LoVo (cell line): ENCODE data around the gene FAM216A.
A peak's percentile ranks its signal among the peaks of the same experiment; 100 is the strongest.
"Not testable (repeated sequence)": the region's sequence is repeated elsewhere in the genome, so short reads cannot be mapped to it uniquely, and the experiment has no call there.

Source experiments
- DNase-seq: peaks from one replicate; pipeline ENCODE4 v3.0.0-alpha.2; 2016; ENCODE audit warnings: low spot score

The FAM216A gene

GRCh38 chr12:110498984-110499706 lies 30.5 kb downstream of the FAM216A start:
- peak; percentile 55 for DNase-seq

- peak; percentile 64 for DNase-seq
Measured at GRCh38 chr12:110501399-110501751, 32.7 kb downstream of the FAM216A start.

- peak; percentile 100 for DNase-seq
Measured at GRCh38 chr12:110501752-110502738, 33.4 kb downstream of the FAM216A start, which contains the start of the genes RAD9B and VPS29. Gene RAD9B (plus strand): TSS chr12:110502331. CDS start chr12:110502338, 7 bp downstream. Gene VPS29 (minus strand): TSS chr12:110502111. CDS start chr12:110502051, 60 bp downstream.

GRCh38 chr12:110503432-110503831 lies 34.8 kb downstream of the FAM216A start:
- no peak for DNase-seq

- no peak for DNase-seq
Measured at GRCh38 chr12:110505332-110505731, 36.7 kb downstream of the FAM216A start.

GRCh38 chr12:110508071-110508586 lies 39.5 kb downstream of the FAM216A start:
- no peak for DNase-seq

GRCh38 chr12:110513842-110514241 lies 45.2 kb downstream of the FAM216A start:
- no peak for DNase-seq

- no peak for DNase-seq
Measured at GRCh38 chr12:110514363-110514762, 45.7 kb downstream of the FAM216A start.

GRCh38 chr12:110516995-110517394 lies 48.4 kb downstream of the FAM216A start:
- DNase-seq: no peak

GRCh38 chr12:110518014-110518413 lies 49.4 kb downstream of the FAM216A start:
- not testable (repeated sequence) for DNase-seq

GRCh38 chr12:110520876-110521712 lies 52.4 kb downstream of the FAM216A start:
- DNase-seq: not testable (repeated sequence)

GRCh38 chr12:110528277-110528839 lies 59.7 kb downstream of the FAM216A start:
- no peak for DNase-seq

- no peak for DNase-seq
Measured at GRCh38 chr12:110530511-110530910, 61.9 kb downstream of the FAM216A start.

GRCh38 chr12:110531741-110532333 lies 63.2 kb downstream of the FAM216A start:
- peak; percentile 41 for DNase-seq

- DNase-seq: no peak
Measured at GRCh38 chr12:110532644-110533043, 64.0 kb downstream of the FAM216A start.

- DNase-seq: no peak
Measured at GRCh38 chr12:110533607-110534006, 65.0 kb downstream of the FAM216A start.

GRCh38 chr12:110534811-110535210 lies 66.2 kb downstream of the FAM216A start:
- DNase-seq: no peak

GRCh38 chr12:110536834-110537604 lies 68.4 kb downstream of the FAM216A start:
- no peak for DNase-seq

GRCh38 chr12:110537605-110538409 lies 69.2 kb downstream of the FAM216A start:
- DNase-seq: no peak
